HG02852 (cell line): ENCODE data around the gene NFU1.
"Not testable (repeated sequence)": the region's sequence is repeated elsewhere in the genome, so short reads cannot be mapped to it uniquely, and the experiment has no call there.

Experiments
- ATAC-seq: cut with Tn5 transposase; IDR thresholded peaks from one replicate; pipeline ENCODE4 v1.9.1; 2021; ENCODE audit warnings: mild to moderate bottlenecking, moderate library complexity; ENCODE audit not compliant: unreplicated experiment

Gene NFU1

DNA sequence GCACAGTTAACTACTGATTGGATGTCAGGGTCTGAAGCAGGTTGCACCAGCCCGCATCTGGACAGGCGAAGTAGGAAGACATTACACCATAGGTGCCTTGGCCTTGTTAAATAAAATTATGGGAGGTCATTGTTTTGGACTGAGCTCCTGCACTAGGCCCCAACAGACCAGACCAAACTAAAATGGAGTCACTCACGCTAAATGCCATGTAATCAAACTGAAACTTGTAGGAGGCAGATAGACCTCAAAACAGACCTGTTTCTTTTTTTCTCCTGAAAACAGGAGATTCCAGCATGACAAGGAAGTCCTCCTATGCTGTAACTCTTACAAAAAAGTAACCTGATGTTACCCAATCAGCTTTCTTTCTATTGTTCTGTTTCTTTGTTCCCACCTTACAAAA, 15.5 kb upstream of the NFU1 start:
- ATAC-seq = no peak

DNA sequence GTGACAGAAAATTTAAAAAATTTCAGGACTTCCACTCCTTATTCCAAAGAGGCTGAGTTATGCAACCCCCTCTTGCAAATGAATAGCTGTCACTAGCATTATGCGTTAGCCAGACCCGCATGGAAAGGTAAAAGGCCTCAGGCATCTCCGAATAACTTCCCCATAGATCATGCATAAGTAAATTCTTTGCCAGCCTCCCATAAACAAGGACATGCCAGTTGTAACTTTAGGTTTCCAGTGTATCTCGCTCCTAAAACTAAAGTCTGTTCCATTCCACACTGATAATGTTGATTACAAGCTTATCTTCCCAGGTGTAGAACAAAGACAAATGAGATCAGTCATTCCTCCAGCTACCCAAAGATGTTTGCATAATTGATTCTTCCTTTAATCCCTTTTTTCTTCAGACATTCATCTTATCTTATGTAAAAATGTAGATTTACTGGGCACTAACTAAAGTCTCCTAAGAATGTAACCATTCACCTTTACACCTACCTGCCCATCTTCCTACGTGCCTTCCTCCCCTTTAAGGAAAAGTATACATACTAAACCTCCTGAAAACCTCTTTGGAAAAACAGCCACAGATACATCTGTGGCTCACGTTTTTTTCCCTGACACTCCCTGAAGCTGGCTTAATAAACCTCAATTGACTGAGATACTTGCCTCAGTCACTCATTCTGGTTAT, 13.6 kb upstream of the NFU1 start:
- no peak for ATAC-seq

DNA sequence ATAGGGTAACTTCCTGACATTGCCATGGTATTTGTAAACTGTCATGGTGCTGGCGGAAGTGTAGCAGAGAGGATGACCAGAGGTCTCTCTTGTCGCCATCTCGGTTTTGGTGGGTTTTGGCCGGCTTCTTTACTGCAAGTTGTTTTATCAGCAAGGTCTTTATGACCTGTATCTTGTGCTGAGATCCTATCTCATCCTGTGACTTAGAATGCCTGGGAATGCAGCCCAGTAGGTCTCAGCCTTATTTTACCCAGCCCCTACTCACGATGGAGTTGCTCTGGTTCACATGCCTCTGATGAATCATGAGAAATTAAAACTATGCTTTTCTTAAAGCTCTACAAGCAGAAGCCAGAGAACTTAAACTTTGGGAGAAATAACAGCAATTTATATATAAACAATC, 12.7 kb upstream of the NFU1 start:
- ATAC-seq = no peak

DNA sequence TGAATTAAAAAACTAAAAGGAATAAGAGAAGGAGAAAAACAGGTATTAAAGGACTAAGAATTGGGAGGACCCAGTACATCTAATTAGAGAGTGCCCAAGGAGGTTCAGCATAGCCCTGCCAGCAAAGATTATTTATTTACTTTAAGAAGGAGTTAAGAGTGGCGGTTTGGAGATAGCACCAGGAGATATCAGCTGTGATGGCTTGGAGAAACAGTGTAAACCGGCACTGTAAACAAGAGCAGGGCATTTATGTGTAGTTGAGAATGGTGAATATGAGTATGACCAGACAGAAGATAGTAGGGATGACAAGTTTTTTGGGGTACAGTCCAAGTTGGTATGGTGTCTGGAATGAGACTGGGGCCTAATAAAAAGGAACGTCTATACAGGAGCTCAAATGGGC, 6.4 kb upstream of the NFU1 start:
- ATAC-seq = not testable (repeated sequence)

DNA sequence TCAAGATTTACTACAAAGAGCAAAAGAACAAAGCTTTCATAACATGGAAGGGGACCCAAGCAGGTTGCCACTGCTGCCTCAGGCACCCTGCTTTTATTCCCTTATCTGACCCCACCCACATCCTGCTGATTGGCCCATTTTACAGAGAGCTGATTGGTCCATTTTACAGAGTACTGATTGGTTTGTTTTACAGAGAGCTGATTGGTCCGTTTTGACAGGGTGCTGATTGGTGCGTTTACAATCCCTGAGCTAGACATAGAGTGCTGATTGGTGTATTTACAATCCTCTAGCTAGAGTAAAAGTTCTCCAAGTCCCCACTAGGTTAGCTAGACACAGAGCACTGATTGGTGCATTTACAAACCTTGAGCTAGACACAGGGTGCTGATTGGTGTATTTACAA, 2.3 kb upstream of the NFU1 start:
- not testable (repeated sequence) for ATAC-seq

DNA sequence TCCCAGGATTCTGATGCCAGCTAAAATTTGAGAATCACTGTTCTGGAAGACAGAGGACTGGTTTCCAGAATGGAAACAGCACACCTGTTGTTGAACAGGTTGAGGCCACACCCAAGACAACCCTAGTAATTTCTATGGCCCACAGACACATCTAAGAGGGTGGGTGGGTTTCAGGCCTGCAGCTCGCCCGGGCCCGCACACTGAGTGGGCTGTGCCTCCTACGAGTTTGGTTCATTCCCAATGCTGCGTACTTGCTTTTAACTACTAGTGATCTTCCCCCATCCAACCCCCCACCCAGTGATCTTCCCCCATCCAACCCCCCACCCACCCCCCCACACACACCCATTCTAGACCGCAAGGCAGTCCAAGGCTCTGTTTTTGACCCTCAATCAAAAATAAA, 1.3 kb upstream of the NFU1 start:
- ATAC-seq = no peak

DNA sequence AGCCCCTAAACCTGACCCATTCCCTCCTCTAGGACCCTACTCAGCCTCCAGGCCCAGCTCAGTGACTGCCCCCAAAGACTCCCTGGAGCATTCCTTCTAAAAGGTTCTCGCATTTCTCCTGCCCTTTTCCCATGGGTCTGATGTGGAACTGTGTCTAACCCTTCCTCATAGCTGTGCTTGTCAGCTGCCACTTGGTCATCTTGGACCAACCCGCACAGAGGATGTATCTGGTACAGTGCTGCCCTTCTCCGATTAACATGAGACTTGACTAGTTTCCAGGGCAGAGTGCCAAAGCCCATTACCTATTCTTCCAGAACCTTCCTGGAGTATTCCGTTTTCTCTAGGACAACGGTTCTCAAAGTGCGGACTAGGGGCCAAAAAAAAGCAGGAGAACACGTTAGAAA, 518 bp upstream of the NFU1 start:
- ATAC-seq = no peak

DNA sequence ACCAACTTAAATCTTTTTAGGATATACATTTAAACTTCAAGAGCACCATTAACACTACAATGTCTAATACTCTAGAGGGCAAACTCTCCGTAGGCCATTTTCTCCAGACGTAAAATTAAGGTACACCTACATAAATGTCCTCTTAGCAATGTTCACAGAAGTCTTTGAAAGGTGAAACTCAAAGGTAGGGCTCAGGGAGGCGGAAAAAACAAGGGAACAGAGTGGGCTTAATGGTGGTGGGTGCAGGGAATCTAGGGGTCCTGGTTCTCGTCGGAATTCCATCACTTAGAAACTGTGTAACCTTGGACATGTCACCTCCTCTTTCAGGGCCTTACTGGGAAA, 668 bp downstream of the NFU1 start:
- peak; percentile 5 for ATAC-seq

DNA sequence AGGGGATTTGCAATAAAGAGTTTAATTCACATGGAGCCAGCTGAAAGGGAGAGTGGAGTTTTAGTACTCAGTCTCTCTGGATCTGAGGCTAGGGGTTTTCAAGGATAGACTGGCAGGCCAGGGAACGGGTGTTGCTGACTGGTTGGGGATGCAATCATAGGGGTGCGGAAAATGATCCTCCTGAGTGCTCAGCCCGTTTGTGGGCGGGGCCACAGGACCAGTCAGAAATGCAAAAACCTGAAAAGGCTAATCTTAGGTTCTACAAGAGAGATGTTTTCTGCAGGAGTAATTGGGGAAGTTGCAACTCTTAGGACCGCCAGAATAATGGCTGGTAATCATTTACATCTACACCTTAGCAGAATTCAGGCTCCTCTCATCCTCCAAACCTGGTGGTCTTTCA, 2.5 kb downstream of the NFU1 start:
- no peak for ATAC-seq

DNA sequence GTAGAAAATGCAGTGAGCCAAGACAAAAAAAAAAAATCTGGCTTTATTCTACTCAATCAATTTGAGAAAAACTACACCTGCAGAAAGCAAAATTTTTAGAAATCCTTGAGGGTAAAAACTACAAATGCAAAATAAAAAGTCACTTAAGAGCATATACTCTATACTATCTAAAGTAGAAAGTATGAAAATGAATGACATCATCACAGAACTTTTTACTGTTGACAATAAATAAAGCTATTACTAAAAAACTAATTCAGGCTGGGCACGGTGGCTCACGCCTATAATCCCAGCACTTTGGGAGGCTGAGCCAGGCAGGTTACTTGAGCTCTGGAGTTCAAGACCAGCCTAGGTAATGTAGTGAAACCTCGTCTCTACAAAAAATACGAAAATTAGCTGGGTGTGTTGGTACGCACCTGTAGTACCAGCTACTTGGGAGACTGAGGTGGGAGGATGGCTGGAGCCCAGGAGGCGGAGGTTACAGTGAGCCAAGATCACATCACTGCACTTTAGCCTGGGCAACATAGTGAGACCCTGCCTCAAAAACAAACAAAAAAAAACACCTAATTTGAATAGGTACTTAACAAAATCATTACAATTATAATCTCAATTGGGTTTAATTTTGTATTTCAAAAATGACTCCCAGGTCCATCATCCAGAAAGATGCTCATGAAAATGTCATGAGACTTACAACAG, 7.6 kb downstream of the NFU1 start:
- no peak for ATAC-seq

DNA sequence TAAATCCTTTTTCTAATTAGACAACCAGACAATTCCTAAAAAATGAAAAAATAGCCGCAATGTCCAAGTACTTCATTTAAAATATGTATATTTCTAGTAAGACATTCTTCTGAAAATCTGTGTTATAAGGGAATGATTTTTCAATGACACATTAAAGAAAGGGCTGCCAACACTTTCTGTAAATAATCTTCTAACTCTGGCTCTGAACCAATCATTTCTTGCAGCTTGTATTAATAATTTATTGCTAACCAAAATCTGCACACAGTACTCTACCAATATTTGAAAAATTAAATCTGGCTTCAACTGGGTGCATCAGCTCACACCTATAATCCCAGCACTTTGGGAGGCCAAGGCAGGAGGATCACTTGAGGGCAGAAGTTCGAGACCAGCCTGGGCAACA, 8.3 kb downstream of the NFU1 start:
- ATAC-seq = no peak

DNA sequence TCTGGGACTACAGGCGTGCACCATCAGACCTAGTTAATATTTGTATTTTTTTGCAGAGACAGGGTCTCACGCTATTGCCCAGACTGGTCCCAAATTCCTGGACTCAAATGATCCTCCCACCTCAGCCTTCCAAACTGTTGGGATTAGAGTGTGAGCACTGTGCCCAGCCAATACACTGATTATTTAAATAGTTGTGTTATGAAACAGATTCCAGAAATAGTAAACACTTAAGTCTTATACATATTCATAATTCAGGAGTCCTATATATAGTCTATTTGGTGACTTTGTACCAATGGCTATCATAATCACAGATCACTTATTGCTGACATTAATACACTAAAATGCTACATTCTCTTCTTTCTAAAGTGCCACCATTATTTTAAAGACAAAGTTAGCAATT, 12.8 kb downstream of the NFU1 start:
- ATAC-seq = no peak

DNA sequence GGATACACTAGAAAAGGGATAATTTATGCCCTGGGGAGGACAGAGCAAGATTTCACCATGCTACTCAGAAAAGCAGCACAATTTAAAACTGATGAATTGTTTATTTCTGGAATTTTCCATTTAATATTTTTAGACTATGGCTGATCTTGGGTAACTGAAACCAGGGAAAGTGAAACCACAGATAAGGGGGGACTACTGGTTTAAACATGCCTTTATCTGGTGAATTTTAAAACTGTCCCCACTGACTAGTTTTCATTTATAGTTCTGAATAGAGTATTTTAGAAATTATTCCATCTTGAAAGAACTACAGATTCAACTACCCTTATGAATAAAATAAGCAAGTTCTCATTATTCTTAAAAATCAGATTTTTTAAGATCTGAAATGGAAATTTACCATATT, 15.0 kb downstream of the NFU1 start:
- ATAC-seq = no peak

DNA sequence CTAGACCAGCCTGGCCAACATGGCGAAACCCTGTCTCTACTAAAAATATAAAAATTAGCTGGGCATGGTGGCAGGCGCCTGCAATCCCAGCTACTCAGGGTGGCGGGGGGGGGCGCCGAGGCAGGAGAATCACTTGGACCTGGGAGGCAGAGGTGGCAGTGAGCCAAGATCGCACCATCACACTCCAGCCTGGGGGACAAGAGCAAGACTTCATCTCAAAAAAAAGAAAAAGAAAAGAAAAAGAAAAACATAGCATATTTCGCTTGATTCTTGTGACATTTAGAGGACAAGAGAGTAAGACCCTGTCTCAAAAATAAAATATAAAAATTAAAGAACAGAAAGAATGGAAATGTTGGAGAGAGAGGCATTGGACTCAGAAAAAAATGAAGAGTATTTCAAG, 18.1 kb downstream of the NFU1 start:
- not testable (repeated sequence) for ATAC-seq

DNA sequence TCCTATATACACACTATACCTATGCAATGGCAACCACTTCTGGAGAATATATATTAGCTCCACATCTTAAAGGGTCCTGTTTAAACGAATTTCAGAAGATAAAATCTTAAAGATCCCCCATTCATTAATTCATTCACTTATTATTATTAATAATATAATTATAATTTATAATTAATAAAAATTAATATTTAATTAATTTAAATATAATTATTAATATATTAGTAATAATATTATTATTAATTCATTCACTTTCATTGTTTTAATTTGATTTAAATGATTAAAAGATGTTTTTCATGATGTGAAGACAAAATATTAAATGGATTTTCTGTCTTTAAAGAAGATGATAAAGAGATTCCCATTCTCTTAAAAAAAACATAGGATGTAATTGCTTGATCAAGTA, 21.1 kb downstream of the NFU1 start:
- no peak for ATAC-seq

DNA sequence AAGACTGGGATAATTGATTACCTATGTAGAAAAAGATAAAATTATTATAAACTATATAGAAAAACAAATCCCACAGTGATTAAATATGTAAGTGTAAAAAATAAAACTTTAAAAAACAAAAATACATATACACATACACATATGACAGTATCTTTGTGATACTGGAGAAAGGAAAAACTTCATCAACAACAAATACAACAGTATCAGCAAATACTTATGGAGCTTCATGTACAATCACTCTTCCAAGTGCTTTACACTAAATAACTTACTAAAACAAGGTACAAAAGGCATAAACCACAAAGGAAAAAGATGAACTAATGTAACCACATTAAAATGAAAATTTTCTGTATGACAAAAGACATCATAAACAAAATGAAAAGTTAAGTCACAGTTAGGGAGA, 26.1 kb downstream of the NFU1 start:
- no peak for ATAC-seq

DNA sequence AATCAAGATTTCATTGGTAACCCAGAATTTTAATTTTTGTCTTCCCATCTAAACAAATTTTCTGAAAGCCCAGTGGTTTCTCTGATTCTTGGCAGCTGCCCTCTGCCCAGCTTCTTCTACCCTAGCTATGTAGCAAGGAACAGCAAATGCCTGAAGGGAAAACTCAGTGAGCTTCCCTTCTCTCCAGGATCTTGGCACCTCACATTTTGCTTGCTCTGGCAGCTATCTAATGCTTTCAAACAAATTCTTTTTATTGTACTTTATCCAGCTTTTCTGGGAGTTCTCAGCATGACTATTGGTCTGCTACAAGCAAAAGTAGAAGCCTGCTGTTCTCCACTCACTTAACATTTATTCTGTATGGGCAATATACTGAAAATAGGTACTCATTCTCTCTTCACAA, 31.9 kb downstream of the NFU1 start:
- no peak for ATAC-seq

DNA sequence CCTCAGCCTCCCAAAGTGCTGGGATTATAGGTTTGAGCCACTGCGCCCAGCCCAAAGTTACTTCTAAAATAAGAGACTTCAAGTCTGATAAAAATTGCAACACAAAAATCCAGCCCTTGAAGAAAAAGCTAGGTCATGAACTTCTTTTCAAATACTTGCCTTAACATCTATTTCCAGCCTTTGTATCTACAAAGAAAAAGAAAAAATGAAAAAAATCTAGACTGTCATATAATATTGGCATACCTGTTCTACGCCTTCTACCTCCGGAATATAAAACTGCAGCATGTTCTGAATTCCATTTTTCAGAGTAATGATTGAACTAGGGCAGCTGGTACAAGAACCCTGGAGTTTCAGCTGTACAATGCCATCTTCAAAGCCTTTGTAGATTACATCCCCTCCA, 37.1 kb downstream of the NFU1 start:
- ATAC-seq = no peak

DNA sequence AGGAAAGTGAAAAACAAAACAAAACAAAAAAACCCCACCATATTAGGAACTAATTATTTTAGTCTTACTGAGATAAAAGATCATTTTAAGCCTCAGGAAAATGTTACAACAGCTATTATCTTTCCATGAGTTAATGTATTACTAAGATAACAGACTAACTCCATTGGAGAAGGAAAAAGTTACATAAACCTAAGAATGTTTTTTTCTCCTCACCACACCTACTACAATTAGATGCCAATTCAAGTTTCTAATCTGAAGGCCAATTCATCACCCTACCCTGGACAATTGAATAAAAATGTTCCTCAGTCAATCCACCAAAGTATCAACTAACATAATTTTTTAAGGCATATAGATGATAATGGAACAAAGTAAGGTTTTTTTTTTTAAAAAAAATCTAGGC, 40.0 kb downstream of the NFU1 start:
- no peak for ATAC-seq

DNA sequence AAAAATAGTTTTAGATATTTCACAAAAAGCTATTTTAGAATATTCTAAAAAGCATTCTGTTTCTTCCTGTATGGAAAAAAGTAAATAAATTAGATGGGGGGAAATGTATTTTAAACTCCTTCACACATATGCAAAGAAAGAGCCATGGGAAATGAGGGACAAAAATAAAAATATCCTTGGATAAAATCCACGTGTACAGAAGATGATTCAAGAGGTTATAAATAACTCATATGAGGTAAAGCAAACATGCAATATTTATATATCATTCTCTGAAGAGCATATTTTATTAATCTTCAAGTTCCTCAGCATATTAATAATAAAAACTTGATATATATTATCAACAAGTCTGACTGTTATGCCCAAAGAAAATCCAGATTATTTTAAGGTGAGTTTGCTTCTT, 41.4 kb downstream of the NFU1 start:
- no peak for ATAC-seq

DNA sequence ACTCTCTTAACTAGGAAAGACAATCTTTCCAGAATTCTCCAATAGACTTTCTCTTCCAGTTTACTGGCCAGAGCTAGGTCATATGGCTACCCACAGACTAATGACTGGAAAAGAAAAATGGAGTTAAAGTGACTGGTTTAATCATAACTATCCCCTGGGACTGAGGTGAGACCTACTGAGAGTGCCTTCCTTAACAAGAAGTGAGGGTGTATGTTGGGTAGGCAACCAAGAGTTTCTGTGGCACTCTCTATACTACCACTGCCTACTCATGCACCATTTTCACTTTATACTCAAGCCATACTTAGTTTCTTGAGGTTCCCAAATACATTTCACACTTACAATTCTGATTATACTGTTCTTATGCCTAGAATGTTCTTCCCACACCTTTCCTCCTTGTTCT, 43.3 kb downstream of the NFU1 start:
- no peak for ATAC-seq

DNA sequence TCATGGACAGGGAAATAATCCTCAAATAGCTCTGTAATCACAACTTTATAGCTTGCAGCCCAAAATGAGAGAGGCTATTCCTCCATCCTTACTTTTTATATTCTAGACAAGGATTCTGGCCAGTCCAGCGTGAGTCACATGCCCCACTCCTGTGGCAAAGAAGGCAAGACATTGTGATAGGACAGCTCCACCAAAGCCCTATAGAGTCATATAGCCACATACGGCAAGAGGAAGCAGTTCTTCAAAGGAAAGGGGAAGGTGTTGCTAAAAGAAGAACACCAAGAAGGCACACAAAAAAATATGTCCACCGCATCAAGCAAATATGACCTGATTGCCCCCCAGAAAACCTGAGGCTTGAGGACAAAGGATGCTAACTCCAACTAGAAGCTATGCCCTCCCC, 46.8 kb downstream of the NFU1 start:
- ATAC-seq = no peak

DNA sequence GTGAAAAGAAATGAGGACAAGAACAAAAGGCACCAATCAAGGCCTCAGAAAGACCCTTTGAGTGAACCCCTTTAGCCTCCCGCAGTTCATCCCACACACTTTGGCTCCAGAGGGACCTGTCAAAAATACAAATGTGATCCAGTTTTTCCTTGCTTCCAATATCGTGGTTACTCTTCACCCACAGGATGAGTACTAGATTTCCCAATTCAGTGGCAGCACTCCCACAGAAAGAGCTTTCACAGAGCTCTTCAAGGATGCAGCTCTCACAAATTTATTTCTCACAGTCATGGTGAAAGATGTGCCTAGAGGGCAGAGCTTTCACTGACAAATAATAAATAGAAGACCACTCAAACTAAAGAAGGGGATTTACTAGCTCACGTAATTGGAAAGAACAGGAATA, 47.2 kb downstream of the NFU1 start:
- ATAC-seq = no peak
